Effector memory CD4-positive, alpha-beta T cell (primary cell): ENCODE results near the gene KIF26A.
"Not testable (repeated sequence)": the region's sequence is repeated elsewhere in the genome, so short reads cannot be mapped to it uniquely, and the experiment has no call there.

ENCODE experiments used
- DNase-seq, 3 donors: peaks; one replicate each; pipeline ENCODE4 v3.0.0-alpha.2; 2020
- H3K27ac ChIP-seq: 2 replicates; pipeline ENCODE4 v1.7.0; 2013; ENCODE audit warnings: mild to moderate bottlenecking, low read length, moderate library complexity; ENCODE audit not compliant: insufficient read depth, poor library complexity, severe bottlenecking
- H3K27me3 ChIP-seq: replicated peaks from 2 replicates; pipeline ENCODE4 v1.7.0; 2013; ENCODE audit warnings: mild to moderate bottlenecking, low read length; ENCODE audit not compliant: insufficient read depth, control insufficient read depth, poor library complexity, severe bottlenecking
- H3K36me3 ChIP-seq: 2 replicates; pipeline ENCODE4 v1.7.0; 2013; ENCODE audit warnings: mild to moderate bottlenecking, low read length, moderate library complexity; ENCODE audit not compliant: control insufficient read depth, insufficient read depth
- H3K4me1 ChIP-seq: 2 replicates; pipeline ENCODE4 v1.7.0; 2013; ENCODE audit warnings: low read length, mild to moderate bottlenecking; ENCODE audit not compliant: control insufficient read depth, insufficient read depth, poor library complexity, severe bottlenecking
- H3K4me3 ChIP-seq: 2 replicates; pipeline ENCODE4 v1.7.0; 2013; ENCODE audit warnings: low read length, low read depth, mild to moderate bottlenecking; ENCODE audit not compliant: insufficient read depth, poor library complexity, severe bottlenecking
- H3K9me3 ChIP-seq: 2 replicates; pipeline ENCODE4 v1.7.0; 2013; ENCODE audit warnings: mild to moderate bottlenecking, low read length, moderate library complexity; ENCODE audit not compliant: control insufficient read depth

KIF26A gene

DNA sequence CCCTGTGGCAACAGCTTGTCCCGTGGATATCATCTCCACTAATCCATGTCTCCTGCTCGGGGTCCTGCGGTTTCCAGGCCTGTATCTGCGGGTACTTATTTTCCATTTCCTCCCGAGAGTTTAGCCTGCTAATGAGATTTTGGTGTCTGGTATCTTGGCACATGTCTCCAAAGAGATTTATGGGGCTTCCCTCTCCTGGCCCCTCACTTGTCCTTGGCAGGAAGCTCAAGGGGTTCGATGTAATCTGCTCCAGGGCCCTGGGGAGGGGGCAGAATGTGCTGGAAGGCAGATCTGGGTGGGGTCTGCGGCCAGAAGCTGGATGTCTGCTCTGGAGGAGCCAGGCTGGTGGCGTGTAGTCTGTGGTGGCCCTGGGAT is 85.7 kb downstream of the KIF26A start:
- H3K27me3 ChIP-seq = peaks cover 11% of the 10 kb centered on the region
- no peaks in the 10 kb centered on the region for H3K9me3 ChIP-seq
- H3K4me3 ChIP-seq = no peak overlapping the region
- DNase-seq = no peak
- H3K27ac ChIP-seq = no peak overlapping the region
- no peaks in the 10 kb centered on the region for H3K4me1 ChIP-seq
- no peaks in the 10 kb centered on the region for H3K36me3 ChIP-seq

DNA sequence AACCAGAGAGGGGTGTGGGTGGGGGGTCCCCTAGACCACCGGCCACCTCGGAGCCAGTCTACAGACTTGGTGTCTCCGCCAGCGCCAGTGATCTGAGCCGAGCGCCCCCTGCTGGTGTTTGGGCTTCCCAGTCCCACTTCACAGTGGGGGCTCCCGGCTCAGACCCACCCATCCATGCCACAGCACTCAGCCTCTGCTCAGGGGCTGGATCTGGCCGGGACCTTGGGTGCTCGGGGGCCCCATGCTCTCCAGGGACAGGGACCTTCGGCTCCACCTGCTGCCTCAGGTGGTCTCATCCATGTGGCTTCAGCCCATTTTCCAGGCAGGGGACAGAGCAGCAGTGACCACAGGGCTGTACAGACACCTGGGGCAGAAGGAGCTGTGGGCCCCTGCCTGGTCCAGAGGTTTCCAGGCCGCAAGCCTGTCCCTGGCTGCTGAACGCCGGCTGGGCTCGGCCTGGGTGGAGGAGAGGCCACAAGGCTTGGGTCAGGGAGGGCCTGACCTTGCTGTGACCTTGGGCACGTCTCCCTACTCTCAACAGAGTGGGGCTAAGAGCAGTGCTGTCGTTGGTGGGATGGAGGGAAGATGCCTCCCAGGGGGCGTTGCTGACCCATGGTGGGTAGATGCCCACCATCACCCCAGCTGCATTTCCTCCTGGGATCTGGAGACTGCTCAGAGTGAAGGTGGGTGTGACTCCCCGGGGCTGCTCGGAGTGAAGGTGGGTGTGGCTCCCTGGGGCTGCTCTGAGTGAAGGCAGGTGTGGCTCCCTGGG is 86.3 kb downstream of the KIF26A start:
- H3K4me3 ChIP-seq = no peak overlapping the region
- no peak for DNase-seq
- no peaks in the 10 kb centered on the region for H3K4me1 ChIP-seq
- no peaks in the 10 kb centered on the region for H3K36me3 ChIP-seq
- no peaks in the 10 kb centered on the region for H3K9me3 ChIP-seq
- no peak overlapping the region for H3K27ac ChIP-seq
- peaks cover 11% of the 10 kb centered on the region for H3K27me3 ChIP-seq

DNA sequence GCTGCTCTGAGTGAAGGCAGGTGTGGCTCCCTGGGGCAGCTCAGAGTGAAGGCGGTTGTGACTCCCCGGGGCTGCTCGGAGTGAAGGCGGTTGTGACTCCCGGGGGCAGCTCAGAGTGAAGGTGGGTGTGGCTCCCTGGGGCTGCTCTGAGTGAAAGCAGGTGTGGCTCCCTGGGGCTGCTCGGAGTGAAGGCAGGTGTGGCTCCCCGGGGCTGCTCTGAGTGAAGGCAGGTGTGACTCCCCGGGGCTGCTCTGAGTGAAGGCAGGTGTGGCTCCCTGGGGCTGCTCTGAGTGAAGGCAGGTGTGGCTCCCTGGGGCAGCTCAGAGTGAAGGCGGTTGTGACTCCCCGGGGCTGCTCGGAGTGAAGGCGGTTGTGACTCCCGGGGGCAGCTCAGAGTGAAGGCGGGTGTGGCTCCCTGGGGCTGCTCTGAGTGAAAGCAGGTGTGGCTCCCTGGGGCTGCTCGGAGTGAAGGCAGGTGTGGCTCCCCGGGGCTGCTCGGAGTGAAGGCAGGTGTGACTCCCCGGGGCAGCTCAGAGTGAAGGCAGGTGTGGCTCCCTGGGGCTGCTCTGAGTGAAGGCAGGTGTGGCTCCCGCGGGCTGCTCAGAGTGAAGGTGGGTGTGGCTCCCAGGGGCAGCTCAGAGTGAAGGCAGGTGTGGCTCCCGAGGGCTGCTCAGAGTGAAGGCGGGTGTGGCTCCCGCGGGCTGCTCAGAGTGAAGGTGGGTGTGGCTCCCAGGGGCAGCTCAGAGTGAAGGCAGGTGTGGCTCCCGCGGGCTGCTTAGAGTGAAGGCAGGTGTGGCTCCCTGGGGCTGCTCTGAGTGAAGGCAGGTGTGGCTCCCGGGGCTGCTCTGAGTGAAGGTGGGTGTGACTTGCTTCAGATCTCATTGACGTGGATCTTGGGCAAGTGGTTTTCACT is 87.1 kb downstream of the KIF26A start:
- peaks cover 11% of the 10 kb centered on the region for H3K27me3 ChIP-seq
- H3K4me3 ChIP-seq, H3K27ac ChIP-seq, H3K4me1 ChIP-seq, DNase-seq, H3K36me3 ChIP-seq, H3K9me3 ChIP-seq: not testable (repeated sequence)

DNA sequence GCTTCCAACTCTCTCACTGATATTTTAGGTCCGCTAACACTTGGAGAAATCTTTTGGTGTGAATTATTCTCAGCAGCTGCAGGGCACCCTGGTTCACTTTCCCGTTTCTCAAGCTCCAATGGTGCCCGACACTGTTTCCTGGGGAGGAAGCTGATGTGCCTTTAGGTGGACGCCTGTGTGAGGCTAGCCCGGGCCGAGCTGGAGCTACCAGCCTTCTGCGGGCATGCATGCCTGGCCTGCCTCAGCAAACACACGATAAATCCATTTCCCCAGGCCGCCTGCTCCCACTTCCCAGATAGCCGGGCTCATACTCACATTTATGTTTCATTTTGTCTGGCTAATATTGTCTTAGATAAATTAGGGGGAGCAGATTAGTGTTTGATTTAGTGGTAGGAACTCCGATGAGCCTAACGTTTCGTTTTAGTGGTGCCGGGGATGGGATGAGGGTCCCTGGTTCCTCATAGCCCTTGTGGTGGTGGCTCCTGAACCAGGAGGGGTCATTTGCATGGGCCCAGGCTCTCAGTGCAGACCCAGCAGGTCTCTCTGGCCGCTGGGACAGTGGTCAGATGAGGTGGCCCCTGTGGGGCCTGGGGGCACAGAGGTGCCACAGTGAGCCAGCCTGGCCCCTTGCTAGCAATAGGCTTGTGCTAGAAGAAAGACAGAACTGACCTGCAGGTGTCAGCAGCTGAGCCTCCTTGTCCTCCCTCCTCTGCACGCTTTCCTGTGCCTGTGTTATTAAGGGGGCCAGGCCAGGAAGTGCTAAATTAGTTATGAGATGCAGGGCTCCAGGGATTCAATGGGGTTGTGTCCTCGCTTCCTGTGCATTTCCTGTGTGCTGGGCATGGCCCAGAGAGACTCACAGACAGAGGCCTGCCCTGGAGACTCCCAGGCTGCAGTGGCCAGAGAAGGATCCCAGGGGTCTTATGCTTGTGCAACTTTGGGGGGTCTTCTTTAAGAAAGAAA is 88.3 kb downstream of the KIF26A start:
- H3K36me3 ChIP-seq = no peaks in the 10 kb centered on the region
- H3K27ac ChIP-seq = no peak overlapping the region
- no peaks in the 10 kb centered on the region for H3K9me3 ChIP-seq
- no peak for DNase-seq
- peaks cover 8% of the 10 kb centered on the region for H3K27me3 ChIP-seq
- no peak overlapping the region for H3K4me3 ChIP-seq
- no peaks in the 10 kb centered on the region for H3K4me1 ChIP-seq

DNA sequence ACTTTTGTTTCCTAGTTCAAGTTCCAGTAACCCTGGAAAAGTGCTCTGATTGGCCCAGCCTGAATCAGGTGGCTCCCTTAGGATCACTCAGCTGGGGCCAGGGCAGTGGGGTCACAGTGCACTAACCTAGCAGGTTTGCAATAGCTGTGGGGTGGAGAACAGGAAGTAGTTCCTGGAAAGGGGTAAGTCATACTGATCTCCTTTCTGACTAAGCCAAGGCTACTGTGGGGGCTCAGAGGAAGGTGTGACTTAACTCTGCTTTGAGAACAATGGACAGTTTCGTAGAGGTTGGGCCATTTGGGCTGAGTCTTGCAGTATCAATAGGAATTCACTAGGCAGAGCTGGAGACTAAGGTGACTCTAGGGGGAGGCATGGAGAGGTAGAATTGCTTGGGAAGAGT is 89.4 kb downstream of the KIF26A start:
- no peaks in the 10 kb centered on the region for H3K9me3 ChIP-seq
- H3K36me3 ChIP-seq = no peaks in the 10 kb centered on the region
- no peak overlapping the region for H3K27ac ChIP-seq
- H3K4me3 ChIP-seq = no peak overlapping the region
- H3K27me3 ChIP-seq = peaks cover 7% of the 10 kb centered on the region
- no peaks in the 10 kb centered on the region for H3K4me1 ChIP-seq
- DNase-seq = no peak

DNA sequence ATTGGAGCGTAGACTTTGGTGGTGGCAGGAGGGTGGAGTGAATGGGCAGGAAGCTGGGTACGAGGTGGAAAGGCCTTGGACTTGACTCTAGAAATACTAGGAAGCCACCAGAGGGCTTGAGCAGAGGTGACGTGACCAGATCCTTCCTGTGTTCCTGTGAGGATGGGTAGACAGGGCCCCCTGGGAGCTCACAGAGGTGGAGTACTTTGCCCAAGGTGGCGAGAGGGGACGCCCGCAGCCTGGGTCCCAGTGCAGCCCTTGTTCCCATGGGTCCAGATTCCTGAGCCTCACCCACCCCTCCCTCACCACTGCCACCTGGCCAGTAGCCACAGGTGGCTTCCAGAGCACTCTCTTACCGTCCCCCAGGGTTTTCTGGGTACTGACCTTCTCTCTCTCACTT is 89.8 kb downstream of the KIF26A start:
- Histone ChIP-seq H3K4me1 (no peaks in the 10 kb centered on the region), H3K9me3 (no peaks in the 10 kb centered on the region), H3K36me3 (no peaks in the 10 kb centered on the region), H3K4me3 (no peak overlapping the region), H3K27ac (no peak overlapping the region), H3K27me3 (peaks cover 7% of the 10 kb centered on the region)
- DNase-seq = no peak

DNA sequence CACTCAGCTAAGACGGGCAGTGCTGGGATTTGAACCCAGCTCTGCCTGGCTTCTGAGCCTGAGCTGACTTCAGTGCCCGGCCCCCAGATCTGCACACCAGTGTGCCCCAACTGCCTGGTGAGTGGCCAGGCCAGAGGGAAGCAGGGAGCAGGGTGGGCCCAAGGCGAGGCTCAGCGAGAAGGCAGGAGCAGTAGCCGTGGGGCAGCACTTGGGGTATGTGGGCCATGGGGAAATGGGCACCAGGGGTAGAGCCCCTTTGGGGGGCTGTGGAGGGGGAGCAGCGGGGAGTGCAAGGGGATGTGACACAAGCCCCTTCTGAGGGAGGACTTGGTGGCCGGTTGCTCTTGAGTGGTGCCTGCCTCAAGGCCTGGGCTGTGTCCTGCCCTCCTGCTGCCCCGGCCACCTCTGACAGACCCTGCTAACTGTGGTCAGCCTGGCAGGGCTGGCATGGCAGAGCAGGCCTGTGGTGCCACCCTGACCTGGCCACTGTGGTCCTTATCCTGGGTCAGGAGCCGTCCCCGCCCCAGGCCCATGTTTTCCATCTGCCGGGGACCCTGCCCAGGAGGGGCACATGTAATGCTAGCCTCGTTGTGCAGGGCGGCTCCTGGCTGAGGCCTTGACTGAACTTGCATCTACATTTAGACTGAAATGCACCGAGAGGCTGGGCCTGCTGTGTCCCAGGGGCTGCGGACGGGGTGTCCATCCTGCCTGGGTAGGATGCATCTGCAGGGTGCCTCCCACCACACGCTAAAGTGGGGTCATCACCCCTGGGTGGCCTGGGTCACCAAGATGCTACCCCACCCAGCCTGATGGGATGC is 90.5 kb downstream of the KIF26A start:
- H3K9me3 ChIP-seq = no peaks in the 10 kb centered on the region
- H3K4me1 ChIP-seq = no peaks in the 10 kb centered on the region
- no peak overlapping the region for H3K4me3 ChIP-seq
- no peaks in the 10 kb centered on the region for H3K36me3 ChIP-seq
- no peaks in the 10 kb centered on the region for H3K27me3 ChIP-seq
- DNase-seq = no peak
- no peak overlapping the region for H3K27ac ChIP-seq

DNA sequence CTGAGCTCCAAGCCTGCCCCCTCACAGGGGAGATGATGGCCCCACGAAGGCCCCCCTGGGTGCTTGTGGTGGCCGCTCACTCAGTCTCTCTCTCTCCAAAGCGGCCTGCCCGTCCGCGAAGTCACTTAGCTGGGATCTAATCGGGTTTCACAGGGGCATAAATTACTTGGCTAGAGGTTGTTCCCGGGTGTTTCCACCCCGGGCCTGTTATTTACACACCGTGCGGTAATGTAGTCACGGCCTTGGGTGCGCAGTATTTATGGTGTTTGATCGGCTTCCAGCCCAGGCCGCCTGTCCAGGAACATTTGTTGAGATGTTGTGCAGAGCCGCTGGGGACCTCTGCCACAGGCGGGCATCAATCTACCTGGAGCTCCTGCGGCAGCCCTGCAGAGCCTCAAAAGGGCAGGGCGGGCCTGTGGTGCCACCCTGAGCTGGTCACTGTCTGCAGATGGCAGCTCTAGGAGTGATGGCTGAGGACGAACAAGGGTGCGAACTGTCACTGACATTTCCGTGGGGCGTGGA is 91.2 kb downstream of the KIF26A start:
- no peaks in the 10 kb centered on the region for H3K4me1 ChIP-seq
- no peak overlapping the region for H3K4me3 ChIP-seq
- no peak for DNase-seq
- H3K9me3 ChIP-seq = no peaks in the 10 kb centered on the region
- no peaks in the 10 kb centered on the region for H3K27me3 ChIP-seq
- no peak overlapping the region for H3K27ac ChIP-seq
- H3K36me3 ChIP-seq = no peaks in the 10 kb centered on the region
